Left ventricle myocardium superior (tissue), 1 donor: ENCODE results near the gene PDE4A. TPM values are rescaled to one million over a fixed set of nuclear protein-coding genes. Genes with fewer than 3 reads are reported as not detected.
"Not testable (repeated sequence)": the region's sequence is repeated elsewhere in the genome, so short reads cannot be mapped to it uniquely, and the experiment has no call there.

Experiments
- ATAC-seq: fragments of 200-7000 bp; cut with Tn5 transposase; one replicate; pipeline ENCODE4 v1.9.1; 2020; ENCODE audit warnings: mild to moderate bottlenecking, moderate library complexity
- DNase-seq: peaks from one replicate; pipeline ENCODE4 v3.0.0-alpha.2; 2020
- intact Hi-C: fragments of 100-400 bp; cut with micrococcal nuclease; formaldehyde crosslinking; loops from one replicate; pipeline ENCODE4 v1.11.0; 2022
- total RNA-seq: library from RNA; stranded (reverse); fragmentation: NEBNext Ultra II Directional; extraction: Animal tissue kit (Norgen Biotek cat#: 25700); gene quantifications from one replicate; pipeline ENCODE4 v1.2.1, GENCODE V29; 2021
- donor health status: DM: no; HTN: yes; CAD: no; lungs with severe emphysema.

Gene PDE4A
- total RNA-seq, 1 donor from 2014 or later: 36.1 TPM

GRCh38 chr19:10453852-10454251, 33.5 kb downstream of the PDE4A start:
- no peak for DNase-seq
- no peak for ATAC-seq
- intact Hi-C loops: no loop called here

- ATAC-seq (no peak), DNase-seq (no peak)
- intact Hi-C loops: no loop called here
Measured at GRCh38 chr19:10454267-10454666, 33.9 kb downstream of the PDE4A start.

GRCh38 chr19:10458733-10459132, 38.4 kb downstream of the PDE4A start:
- intact Hi-C loops, DNase-seq, ATAC-seq: not testable (repeated sequence)

GRCh38 chr19:10460714-10461046, 40.3 kb downstream of the PDE4A start:
- DNase-seq (no peak), ATAC-seq (no peak)
- intact Hi-C loops: no loop called here

GRCh38 chr19:10461047-10461949, 41.0 kb downstream of the PDE4A start:
- DNase-seq (peak; percentile 94), ATAC-seq (peak; percentile 97)
- intact Hi-C loops: no loop called here

GRCh38 chr19:10462042-10462441, 41.7 kb downstream of the PDE4A start:
- ATAC-seq, intact Hi-C loops, DNase-seq: not testable (repeated sequence)

GRCh38 chr19:10462557-10462956, 42.2 kb downstream of the PDE4A start:
- DNase-seq (no peak), ATAC-seq (no peak)
- intact Hi-C loops: no loop called here

GRCh38 chr19:10464456-10464855, 44.1 kb downstream of the PDE4A start:
- intact Hi-C loops: no loop called here
- DNase-seq: no peak
- no peak for ATAC-seq

GRCh38 chr19:10467104-10467706, 46.9 kb downstream of the PDE4A start:
- intact Hi-C loops: no loop called here
- ATAC-seq: no peak
- no peak for DNase-seq

- intact Hi-C loops: no loop called here
- ATAC-seq (no peak), DNase-seq (no peak)
Measured at GRCh38 chr19:10468133-10468532, 47.8 kb downstream of the PDE4A start.

- intact Hi-C loops: no loop called here
- DNase-seq (no peak), ATAC-seq (no peak)
Measured at GRCh38 chr19:10471909-10472308, 51.6 kb downstream of the PDE4A start.

GRCh38 chr19:10473192-10473591, 52.9 kb downstream of the PDE4A start:
- DNase-seq: no peak
- ATAC-seq: no peak
- intact Hi-C loops: no loop called here

GRCh38 chr19:10474962-10475451, 54.7 kb downstream of the PDE4A start:
- no peak for DNase-seq
- intact Hi-C loops: no loop called here
- ATAC-seq: no peak

GRCh38 chr19:10478476-10478875, 58.1 kb downstream of the PDE4A start:
- ATAC-seq (no peak), DNase-seq (no peak)
- intact Hi-C loops: no loop called here

GRCh38 chr19:10478903-10479384, 58.6 kb downstream of the PDE4A start:
- intact Hi-C loops: no loop called here
- ATAC-seq: peak; percentile 97
- peak; percentile 93 for DNase-seq

GRCh38 chr19:10486551-10486950, 66.2 kb downstream of the PDE4A start:
- DNase-seq: no peak
- intact Hi-C loops: no loop called here
- no peak for ATAC-seq

GRCh38 chr19:10491472-10492047, 71.2 kb downstream of the PDE4A start:
- intact Hi-C loops: no loop called here
- DNase-seq: no peak
- ATAC-seq: peak; percentile 10

GRCh38 chr19:10497371-10497770, 77.0 kb downstream of the PDE4A start:
- no peak for DNase-seq
- ATAC-seq: no peak
- intact Hi-C loops: no loop called here

- intact Hi-C loops: no loop called here
- ATAC-seq (no peak), DNase-seq (no peak)
Measured at GRCh38 chr19:10499550-10500246, 79.4 kb downstream of the PDE4A start.

- no peak for DNase-seq
- no peak for ATAC-seq
- intact Hi-C loops: no loop called here
Measured at GRCh38 chr19:10500247-10500592, 79.9 kb downstream of the PDE4A start.
